ENCODE results near the gene EPHA3. TPM values are rescaled to one million over a fixed set of nuclear protein-coding genes. Genes with fewer than 3 reads are reported as not detected.
A peak's percentile ranks its signal among the peaks of the same experiment; 100 is the strongest.

Gene EPHA3
- total RNA-seq, 1 experiment from 2014 or later: 21.5 TPM

GRCh38 chr3:89116476-89116875, 9.1 kb downstream of the EPHA3 start:
- CTCF ChIA-PET: interaction anchor here (0.7 kb wide), 1 partner anchor 123 kb away, joined by 16 read pairs; no protein-coding TSS in a partner anchor
- TF ChIP-seq EZH2 (IDR thresholded peaks at IDR 0.05; ENCODE audit: borderline replicate concordance, low read depth, low read length, poor library complexity, severe bottlenecking) (no peak), CTCF (conservative IDR thresholded peaks at IDR 0.05; ENCODE audit: low read depth, low read length) (no peak)
- POLR2A ChIA-PET (ENCODE audit: low non-redundant PET): interaction anchor here (0.6 kb wide), 1 partner anchor 527 kb away, joined by 13 read pairs; no protein-coding TSS in a partner anchor
- H3K9me3 ChIP-seq (ENCODE audit: low read depth, low read length, poor library complexity, severe bottlenecking): no peaks in the 10 kb centered on the region
- BruUV-seq (replicated peaks): no TSS peak
- H3K27ac ChIP-seq (ENCODE audit: low read depth, low read length, poor library complexity, severe bottlenecking): peak overlapping the region; percentile 31
- H3K4me3 ChIP-seq (ENCODE audit: low read depth, low read length, poor library complexity, severe bottlenecking): no peak overlapping the region
- DNase-seq (ENCODE audit: low spot score): no peak
- no peaks in the 10 kb centered on the region for H3K27me3 ChIP-seq (replicated peaks; ENCODE audit: insufficient read depth, low read depth, low read length, poor library complexity)
- H3K4me1 ChIP-seq (ENCODE audit: insufficient read depth, low read length, poor library complexity, severe bottlenecking): peaks cover 65% of the 10 kb centered on the region
- H3K36me3 ChIP-seq (ENCODE audit: insufficient read depth, low read length, poor library complexity, severe bottlenecking): no peaks in the 10 kb centered on the region
- intact Hi-C loops (cut with micrococcal nuclease; ENCODE audit: unreplicated experiment): loop anchor here (5.0 to 10.0 kb wide), 3 partner anchors 108 to 976 kb away; no protein-coding TSS in a partner anchor

- no peaks in the 10 kb centered on the region for H3K9me3 ChIP-seq (ENCODE audit: low read depth, low read length, poor library complexity, severe bottlenecking)
- no peaks in the 10 kb centered on the region for H3K27me3 ChIP-seq (replicated peaks; ENCODE audit: insufficient read depth, low read depth, low read length, poor library complexity)
- H3K27ac ChIP-seq (ENCODE audit: low read depth, low read length, poor library complexity, severe bottlenecking): no peak overlapping the region
- peaks cover 8% of the 10 kb centered on the region for H3K4me1 ChIP-seq (ENCODE audit: insufficient read depth, low read length, poor library complexity, severe bottlenecking)
- intact Hi-C loops (cut with micrococcal nuclease; ENCODE audit: unreplicated experiment): loop anchor here (10.0 kb wide), 1 partner anchor 297 kb away; no protein-coding TSS in a partner anchor
- BruUV-seq (replicated peaks): no TSS peak
- TF ChIP-seq CTCF (conservative IDR thresholded peaks at IDR 0.05; ENCODE audit: low read depth, low read length) (no peak), EZH2 (IDR thresholded peaks at IDR 0.05; ENCODE audit: borderline replicate concordance, low read depth, low read length, poor library complexity, severe bottlenecking) (no peak)
- no peak overlapping the region for H3K4me3 ChIP-seq (ENCODE audit: low read depth, low read length, poor library complexity, severe bottlenecking)
- DNase-seq (ENCODE audit: low spot score): no peak
- ChIA-PET CTCF (no interaction called here), POLR2A (ENCODE audit: low non-redundant PET) (no interaction called here)
- H3K36me3 ChIP-seq (ENCODE audit: insufficient read depth, low read length, poor library complexity, severe bottlenecking): no peaks in the 10 kb centered on the region
These were observed 30.6 kb downstream of the EPHA3 start for GRCh38 chr3:89138048-89138447.

GRCh38 chr3:89139870-89140269, 32.4 kb downstream of the EPHA3 start:
- Histone ChIP-seq H3K27me3 (replicated peaks; ENCODE audit: insufficient read depth, low read depth, low read length, poor library complexity) (no peaks in the 10 kb centered on the region), H3K27ac (ENCODE audit: low read depth, low read length, poor library complexity, severe bottlenecking) (no peak overlapping the region), H3K4me1 (ENCODE audit: insufficient read depth, low read length, poor library complexity, severe bottlenecking) (peaks cover 8% of the 10 kb centered on the region), H3K36me3 (ENCODE audit: insufficient read depth, low read length, poor library complexity, severe bottlenecking) (no peaks in the 10 kb centered on the region), H3K9me3 (ENCODE audit: low read depth, low read length, poor library complexity, severe bottlenecking) (no peaks in the 10 kb centered on the region), H3K4me3 (ENCODE audit: low read depth, low read length, poor library complexity, severe bottlenecking) (no peak overlapping the region)
- ChIA-PET POLR2A (ENCODE audit: low non-redundant PET) (interaction anchor here (0.6 kb wide), 1 partner anchor 703 kb away, joined by 4 read pairs; no protein-coding TSS in a partner anchor), CTCF (no interaction called here)
- BruUV-seq (replicated peaks): no TSS peak
- no peak for DNase-seq (ENCODE audit: low spot score)
- TF ChIP-seq CTCF (conservative IDR thresholded peaks at IDR 0.05; ENCODE audit: low read depth, low read length): no peak
- no peak for TF ChIP-seq EZH2 (IDR thresholded peaks at IDR 0.05; ENCODE audit: borderline replicate concordance, low read depth, low read length, poor library complexity, severe bottlenecking)
- intact Hi-C loops (cut with micrococcal nuclease; ENCODE audit: unreplicated experiment): loop anchor here (10.0 kb wide), 1 partner anchor 295 kb away; no protein-coding TSS in a partner anchor

All from A673 (cell line).